GM21717 (cell line): ENCODE results near the gene RABGAP1L.
"Not testable (repeated sequence)": the region's sequence is repeated elsewhere in the genome, so short reads cannot be mapped to it uniquely, and the experiment has no call there.

ENCODE experiments used
- ATAC-seq: cut with Tn5 transposase; IDR thresholded peaks from one replicate; pipeline ENCODE4 v1.9.1; 2021; ENCODE audit warnings: mild to moderate bottlenecking, moderate library complexity; ENCODE audit not compliant: unreplicated experiment

RABGAP1L gene

GRCh38 chr1:174642393-174642792 is 483.1 kb downstream of the RABGAP1L start:
- ATAC-seq, result no peak

DNA sequence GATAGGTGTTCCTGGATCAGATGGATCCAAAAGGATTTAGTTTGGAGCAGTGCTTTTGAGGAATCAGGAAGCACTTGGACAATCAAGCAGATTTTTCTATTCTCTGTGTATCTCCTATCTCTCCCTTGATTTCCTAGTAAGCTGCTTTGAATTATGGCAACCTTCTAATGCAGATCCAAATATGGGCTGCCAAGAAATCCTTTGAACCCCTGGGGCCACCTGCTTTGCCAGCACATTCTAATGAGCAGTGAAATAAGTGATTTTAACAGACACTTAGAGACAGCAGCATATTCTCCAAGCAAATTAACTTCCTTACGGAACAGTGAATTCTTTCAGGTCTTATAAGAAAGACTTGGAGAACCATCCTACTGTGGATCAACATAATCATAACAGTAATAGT is 483.9 kb downstream of the RABGAP1L start:
- ATAC-seq, result no peak

- ATAC-seq, result not testable (repeated sequence)
Measured at GRCh38 chr1:174649572-174649971, 490.3 kb downstream of the RABGAP1L start.

- no peak for ATAC-seq
Measured at GRCh38 chr1:174652569-174653280, 493.4 kb downstream of the RABGAP1L start.

DNA sequence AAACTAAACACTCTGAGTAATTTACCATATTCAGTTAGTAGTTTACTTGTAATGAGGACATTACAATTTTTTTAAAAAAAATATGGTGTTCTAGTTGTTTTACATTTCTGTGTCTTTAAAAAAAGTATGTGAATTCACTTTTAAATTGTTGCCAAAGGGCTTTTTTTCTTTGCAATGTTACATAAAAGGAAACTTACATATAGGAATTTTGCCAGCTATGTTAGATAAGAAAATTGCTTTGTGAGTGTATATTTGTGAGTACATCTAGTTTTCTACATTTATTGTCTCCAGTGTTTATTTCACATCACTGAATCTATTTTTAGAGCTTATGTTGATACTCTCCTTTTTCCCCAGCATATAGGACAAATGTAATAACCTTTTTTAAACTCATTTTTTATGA is 495.2 kb downstream of the RABGAP1L start:
- ATAC-seq, result no peak

DNA sequence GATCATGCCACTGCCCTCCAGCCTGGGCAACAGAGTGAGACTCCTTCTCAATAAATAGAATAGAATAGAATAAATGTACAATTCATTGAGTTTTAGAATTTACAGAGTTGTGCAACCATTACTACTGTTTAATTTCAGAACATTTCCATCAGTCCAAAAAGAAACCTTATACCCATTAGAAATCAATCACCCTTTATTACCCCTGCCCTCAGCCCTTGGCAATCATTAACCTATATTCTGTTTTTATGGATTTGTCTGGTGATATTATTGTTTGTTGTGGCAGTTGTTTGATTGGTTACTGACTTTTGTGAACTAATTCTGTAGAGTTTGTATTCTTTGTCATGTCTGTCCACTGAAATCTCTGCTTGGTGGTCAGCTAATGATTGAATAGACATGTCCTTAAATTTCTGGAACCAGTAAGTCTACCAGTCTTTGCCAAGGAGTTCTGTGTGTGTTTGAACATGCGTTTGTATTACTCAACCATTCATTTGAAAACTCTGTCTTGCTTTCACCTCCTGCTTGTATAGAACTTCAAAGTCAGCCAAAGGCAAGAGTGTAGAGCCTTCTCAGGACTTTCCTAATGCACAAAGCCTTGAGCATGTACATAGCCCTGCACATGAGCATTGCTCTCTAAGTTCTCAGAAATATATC is 497.2 kb downstream of the RABGAP1L start:
- no peak for ATAC-seq

GRCh38 chr1:174657411-174657810 is 498.1 kb downstream of the RABGAP1L start:
- no peak for ATAC-seq

GRCh38 chr1:174657893-174658292 is 498.6 kb downstream of the RABGAP1L start:
- no peak for ATAC-seq

DNA sequence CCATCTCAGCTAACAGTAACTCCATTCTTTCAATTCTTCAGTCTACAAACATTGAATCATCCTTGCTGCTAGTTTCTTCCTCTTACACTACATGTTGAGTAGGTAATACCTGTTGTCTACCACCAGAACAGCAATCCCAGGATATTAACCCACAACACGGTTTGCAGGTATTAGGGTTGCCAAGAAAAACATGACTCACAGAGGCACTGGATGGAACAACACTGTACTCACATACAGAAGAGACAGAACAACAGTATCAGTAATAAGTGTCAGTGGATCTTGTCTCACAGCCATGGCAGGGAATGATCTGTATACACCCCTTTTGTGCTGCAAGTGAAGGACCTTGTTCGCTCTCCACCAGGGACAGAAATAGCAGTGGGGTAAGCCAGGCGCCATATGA is 500.5 kb downstream of the RABGAP1L start:
- ATAC-seq, result no peak

- no peak for ATAC-seq
Measured at GRCh38 chr1:174660476-174660875, 501.2 kb downstream of the RABGAP1L start.

- no peak for ATAC-seq
Measured at GRCh38 chr1:174663358-174663757, 504.0 kb downstream of the RABGAP1L start.

GRCh38 chr1:174666248-174666647 is 506.9 kb downstream of the RABGAP1L start:
- ATAC-seq, result no peak

DNA sequence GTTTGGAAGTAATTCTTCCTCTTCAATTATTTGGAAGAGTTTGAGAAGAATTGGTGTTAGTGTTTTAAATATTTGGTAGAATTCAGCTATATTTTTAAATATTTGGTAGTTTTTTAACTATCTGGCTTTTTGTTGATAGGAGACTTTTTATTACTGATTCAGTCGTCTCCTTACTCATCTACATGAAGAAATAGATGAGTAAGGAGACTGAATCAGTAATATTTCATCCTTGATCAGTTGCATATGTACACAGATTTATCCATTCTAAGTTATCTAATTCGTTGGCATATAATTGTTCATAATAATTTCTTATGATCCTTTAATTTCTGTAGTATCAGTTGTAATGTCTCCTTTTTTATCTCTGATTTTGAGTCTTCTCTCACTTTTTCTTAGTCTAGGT is 512.5 kb downstream of the RABGAP1L start:
- ATAC-seq, result no peak

GRCh38 chr1:174676856-174677255 is 517.5 kb downstream of the RABGAP1L start:
- ATAC-seq, result no peak

DNA sequence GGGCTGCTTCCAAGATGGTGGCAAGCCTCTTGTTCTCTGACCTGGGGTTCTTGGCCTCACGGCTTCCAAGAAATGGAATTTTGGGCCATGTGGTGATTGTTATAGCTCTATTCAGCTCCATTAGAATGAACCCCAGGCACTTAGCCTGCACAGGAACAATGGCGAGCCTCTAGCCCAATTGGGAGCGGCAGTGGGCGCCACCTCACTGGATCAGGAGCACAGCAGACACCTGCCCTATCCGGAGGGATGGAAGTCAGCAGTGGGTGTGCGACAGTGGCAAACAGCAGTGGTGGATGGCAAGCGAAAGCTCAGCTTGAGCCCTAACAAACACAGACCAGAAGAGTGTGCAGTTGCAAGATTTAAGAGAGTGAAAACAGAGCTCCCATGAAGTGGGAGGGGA is 519.3 kb downstream of the RABGAP1L start:
- no peak for ATAC-seq

- no peak for ATAC-seq
Measured at GRCh38 chr1:174680101-174680500, 520.8 kb downstream of the RABGAP1L start.

DNA sequence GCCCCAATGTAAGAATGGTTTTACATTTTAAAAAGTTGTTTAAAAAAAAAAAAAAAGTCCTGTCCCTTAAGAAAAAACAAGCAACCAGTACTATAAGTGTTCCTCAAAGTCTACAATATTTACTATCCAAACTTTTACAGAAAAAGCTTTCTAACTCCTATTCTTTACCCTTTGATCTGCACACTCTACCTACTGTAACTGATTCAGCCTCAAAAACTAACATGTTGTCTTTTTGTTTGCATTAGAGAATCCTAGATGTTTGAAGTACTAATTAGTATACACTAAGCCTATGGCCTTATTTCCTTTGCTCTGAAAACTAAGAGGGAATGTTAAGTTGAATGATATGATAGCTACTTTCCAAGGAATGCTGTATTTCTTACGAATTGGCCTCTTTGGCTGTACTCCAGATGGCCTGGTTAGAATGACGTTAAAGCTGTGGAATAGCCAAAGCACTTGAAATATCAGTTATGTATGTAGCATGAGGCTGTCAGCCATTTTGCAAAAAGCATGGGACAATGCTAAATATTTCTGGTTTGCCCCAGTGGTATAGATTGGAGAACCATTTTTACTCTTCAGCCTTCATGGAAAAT is 523.2 kb downstream of the RABGAP1L start:
- no peak for ATAC-seq

- ATAC-seq, result no peak
Measured at GRCh38 chr1:174686213-174686612, 526.9 kb downstream of the RABGAP1L start.

GRCh38 chr1:174689524-174689923 is 530.2 kb downstream of the RABGAP1L start:
- no peak for ATAC-seq

DNA sequence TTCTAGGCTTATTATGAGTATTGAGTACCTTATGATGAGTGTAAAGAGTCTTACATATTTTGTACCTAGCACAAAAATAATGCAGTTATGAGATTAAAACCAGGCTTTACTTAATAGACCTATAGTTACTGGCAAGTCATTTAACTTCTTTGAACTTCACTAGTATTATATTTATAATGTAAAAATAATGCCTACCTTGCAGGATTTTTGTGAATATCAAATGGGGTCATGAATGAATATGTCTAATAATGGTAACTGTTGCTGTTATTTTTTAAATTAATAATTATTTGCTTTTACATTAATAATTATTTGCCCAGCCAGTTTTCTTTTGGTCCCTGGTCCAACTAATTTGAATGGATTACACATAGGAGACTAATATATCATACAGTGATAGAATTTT is 530.9 kb downstream of the RABGAP1L start:
- ATAC-seq, result no peak

GRCh38 chr1:174692313-174692712 is 533.0 kb downstream of the RABGAP1L start:
- no peak for ATAC-seq

- ATAC-seq, result no peak
Measured at GRCh38 chr1:174693085-174693484, 533.8 kb downstream of the RABGAP1L start.
